Activated CD8-positive, alpha-beta T cell treated with anti-CD3 and anti-CD28 coated beads for 36 hours (primary cell): ENCODE results near the gene MICAL3. TPM values are rescaled to one million over a fixed set of nuclear protein-coding genes. Genes with fewer than 3 reads are reported as not detected.

Experiments
- ATAC-seq: fragments of 200-7000 bp; cut with Tn5 transposase; one replicate; pipeline ENCODE4 v1.10.0; 2021; ENCODE audit warnings: mild to moderate bottlenecking, moderate library complexity
- CTCF ChIA-PET: fragments of 350-600 bp; sonication (Branson Sonifier 250); formaldehyde crosslinking; loops from one replicate; lab custom pipeline; 2021; ENCODE audit warnings: antibody characterized with exemption; lab: Charles Lee
- POLR2A ChIA-PET: fragments of 350-600 bp; sonication (Branson Sonifier 250); formaldehyde crosslinking; loops from one replicate; lab custom pipeline; 2021; ENCODE audit warnings: antibody characterized with exemption; lab: Charles Lee
- DNase-seq: peaks from one replicate; pipeline ENCODE4 v3.0.0-alpha.2; 2020
- H3K27ac Mint-ChIP-seq: one replicate; pipeline ENCODE4 v1.8.0; 2021; ENCODE audit warnings: mild to moderate bottlenecking, mixed read lengths
- H3K27me3 Mint-ChIP-seq: one replicate; pipeline ENCODE4 v1.8.0; 2021; ENCODE audit warnings: mixed read lengths
- H3K36me3 Mint-ChIP-seq: one replicate; pipeline ENCODE4 v1.8.0; 2021; ENCODE audit warnings: low read depth, mixed read lengths
- H3K4me1 Mint-ChIP-seq: one replicate; pipeline ENCODE4 v1.8.0; 2021; ENCODE audit warnings: low read depth, mixed read lengths
- H3K4me3 Mint-ChIP-seq: one replicate; pipeline ENCODE4 v1.8.0; 2021; ENCODE audit warnings: mild to moderate bottlenecking, moderate library complexity, mixed read lengths
- H3K9me3 Mint-ChIP-seq: one replicate; pipeline ENCODE4 v1.8.0; 2021; ENCODE audit warnings: mixed read lengths
- intact Hi-C: fragments of 100-400 bp; cut with micrococcal nuclease; formaldehyde crosslinking; loops from one replicate; pipeline ENCODE4 v1.10.0; 2022
- total RNA-seq, 2 experiments: library from RNA; stranded (reverse); gene quantifications; one replicate each; pipeline ENCODE4 v1.2.3, GENCODE V29; 2021
- TF ChIP-seq, protein P1 (sequence below): fragments of 200-600 bp; IDR thresholded peaks from one replicate; pipeline ENCODE4 v1.8.0; 2022; ENCODE audit warnings: antibody characterized with exemption, mild to moderate bottlenecking

MICAL3 gene
- total RNA-seq, 2 experiments from 2014 or later, result 31.6 to 32.4 TPM

DNA sequence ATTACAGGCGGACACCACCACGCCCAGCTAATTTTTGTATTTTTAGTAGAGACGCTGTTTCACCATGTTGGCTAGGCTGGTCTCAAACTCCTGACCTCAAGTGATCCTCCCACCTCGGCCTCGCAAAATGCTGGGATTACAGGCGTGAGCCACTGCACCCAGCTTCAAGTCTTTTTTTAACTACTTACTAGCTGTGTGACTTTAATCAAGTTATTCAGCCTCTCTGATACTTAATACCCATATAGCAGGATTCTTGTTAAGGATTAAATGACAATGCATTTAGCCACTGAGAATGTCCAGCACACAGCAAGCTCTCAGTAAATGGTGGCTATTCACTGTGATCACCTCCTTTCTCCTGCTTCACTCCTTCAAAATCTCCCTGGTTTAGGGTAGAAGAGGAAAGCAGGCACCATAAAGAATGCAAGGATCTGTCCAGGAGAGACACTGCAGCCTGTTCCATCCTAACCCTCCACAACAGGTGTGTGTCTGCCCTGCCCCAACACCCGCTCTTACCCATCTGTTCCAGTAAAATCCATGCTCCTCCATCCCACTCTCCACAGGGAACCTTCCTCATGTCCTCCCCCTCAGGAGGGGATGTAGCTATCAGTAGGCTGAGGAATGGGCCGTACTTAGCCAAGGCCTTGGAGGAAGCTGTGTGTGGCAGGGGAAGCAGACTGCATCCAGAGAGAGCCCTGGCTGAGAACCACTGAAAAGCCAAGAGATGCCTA, 69.3 kb downstream of the MICAL3 start:
- Mint-ChIP-seq H3K27me3 (no peaks in the 10 kb centered on the region), H3K9me3 (no peaks in the 10 kb centered on the region), H3K36me3 (no peaks in the 10 kb centered on the region), H3K4me1 (no peaks in the 10 kb centered on the region), H3K4me3 (no peak overlapping the region), H3K27ac (no peak overlapping the region)
- CTCF ChIA-PET, result interaction anchor here (0.8 kb wide), 1 partner anchor 121 kb away, joined by 3 read pairs; no protein-coding TSS in a partner anchor
- no peak for ATAC-seq
- POLR2A ChIA-PET, result no interaction called here
- intact Hi-C loops, result no loop called here
- TF ChIP-seq, protein P1, sequence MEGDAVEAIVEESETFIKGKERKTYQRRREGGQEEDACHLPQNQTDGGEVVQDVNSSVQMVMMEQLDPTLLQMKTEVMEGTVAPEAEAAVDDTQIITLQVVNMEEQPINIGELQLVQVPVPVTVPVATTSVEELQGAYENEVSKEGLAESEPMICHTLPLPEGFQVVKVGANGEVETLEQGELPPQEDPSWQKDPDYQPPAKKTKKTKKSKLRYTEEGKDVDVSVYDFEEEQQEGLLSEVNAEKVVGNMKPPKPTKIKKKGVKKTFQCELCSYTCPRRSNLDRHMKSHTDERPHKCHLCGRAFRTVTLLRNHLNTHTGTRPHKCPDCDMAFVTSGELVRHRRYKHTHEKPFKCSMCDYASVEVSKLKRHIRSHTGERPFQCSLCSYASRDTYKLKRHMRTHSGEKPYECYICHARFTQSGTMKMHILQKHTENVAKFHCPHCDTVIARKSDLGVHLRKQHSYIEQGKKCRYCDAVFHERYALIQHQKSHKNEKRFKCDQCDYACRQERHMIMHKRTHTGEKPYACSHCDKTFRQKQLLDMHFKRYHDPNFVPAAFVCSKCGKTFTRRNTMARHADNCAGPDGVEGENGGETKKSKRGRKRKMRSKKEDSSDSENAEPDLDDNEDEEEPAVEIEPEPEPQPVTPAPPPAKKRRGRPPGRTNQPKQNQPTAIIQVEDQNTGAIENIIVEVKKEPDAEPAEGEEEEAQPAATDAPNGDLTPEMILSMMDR, result no peak
- no peak for DNase-seq

DNA sequence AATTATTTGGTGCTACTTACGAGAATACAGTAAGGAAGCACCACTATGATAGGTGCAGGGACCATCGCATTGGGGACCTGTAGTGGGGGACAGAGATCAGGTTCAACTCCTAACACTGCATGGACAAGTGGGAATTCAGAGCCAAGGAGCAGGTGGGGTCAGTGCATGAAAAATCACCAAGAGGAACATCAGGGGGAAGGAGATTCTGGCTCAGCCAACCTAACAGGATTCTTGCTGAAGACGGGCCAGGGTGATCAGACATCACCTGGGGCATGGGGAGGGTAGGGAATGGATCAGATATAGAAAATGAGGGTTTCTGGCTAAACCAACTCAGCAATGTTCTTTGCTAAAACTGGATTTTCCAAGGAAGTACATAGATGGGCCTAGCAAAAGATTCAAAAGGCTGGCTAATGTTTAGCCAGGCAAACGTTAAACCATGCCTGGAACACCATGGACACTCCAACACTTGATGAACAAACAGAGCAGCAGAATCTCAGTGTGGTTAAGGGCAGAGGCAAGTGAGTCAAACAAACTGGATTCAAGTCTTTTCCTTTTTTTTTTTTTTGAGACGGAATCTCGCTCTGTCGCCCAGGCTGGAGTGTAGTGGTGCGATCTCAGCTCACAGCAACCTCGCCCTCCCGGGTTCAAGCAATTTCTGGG, 70.0 kb downstream of the MICAL3 start:
- ChIA-PET CTCF (interaction anchor here (0.8 kb wide), 1 partner anchor 121 kb away, joined by 3 read pairs; no protein-coding TSS in a partner anchor), POLR2A (no interaction called here)
- H3K27me3 Mint-ChIP-seq, result no peaks in the 10 kb centered on the region
- H3K4me1 Mint-ChIP-seq, result no peaks in the 10 kb centered on the region
- intact Hi-C loops, result no loop called here
- no peak for DNase-seq
- no peak overlapping the region for H3K4me3 Mint-ChIP-seq
- no peaks in the 10 kb centered on the region for H3K9me3 Mint-ChIP-seq
- no peaks in the 10 kb centered on the region for H3K36me3 Mint-ChIP-seq
- ATAC-seq, result no peak
- no peak overlapping the region for H3K27ac Mint-ChIP-seq
- TF ChIP-seq, protein P1, result no peak

DNA sequence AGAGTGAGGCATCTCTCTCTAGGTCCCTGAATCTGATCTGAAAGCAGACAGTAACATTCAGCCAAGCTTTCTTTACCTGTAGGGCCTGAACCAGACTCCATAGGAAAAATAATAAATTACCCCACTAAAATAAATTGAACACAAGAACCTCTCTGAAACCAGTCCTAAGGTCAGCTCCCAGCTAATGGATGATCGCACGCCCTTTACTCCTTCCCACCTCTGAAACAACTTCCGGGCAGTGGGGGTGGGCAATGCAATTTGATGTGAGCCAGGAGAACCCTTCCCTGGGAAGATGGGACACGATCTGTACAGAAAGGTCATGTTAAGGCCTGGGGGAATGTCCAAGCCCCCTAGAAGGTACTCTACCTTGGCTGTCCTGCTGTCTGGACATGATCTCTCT, 71.2 kb downstream of the MICAL3 start:
- TF ChIP-seq, protein P1, result no peak
- Mint-ChIP-seq H3K9me3 (no peaks in the 10 kb centered on the region), H3K27me3 (no peaks in the 10 kb centered on the region), H3K27ac (no peak overlapping the region), H3K4me3 (no peak overlapping the region), H3K36me3 (no peaks in the 10 kb centered on the region), H3K4me1 (no peaks in the 10 kb centered on the region)
- ChIA-PET POLR2A (no interaction called here), CTCF (no interaction called here)
- intact Hi-C loops, result no loop called here
- DNase-seq, result no peak
- no peak for ATAC-seq

DNA sequence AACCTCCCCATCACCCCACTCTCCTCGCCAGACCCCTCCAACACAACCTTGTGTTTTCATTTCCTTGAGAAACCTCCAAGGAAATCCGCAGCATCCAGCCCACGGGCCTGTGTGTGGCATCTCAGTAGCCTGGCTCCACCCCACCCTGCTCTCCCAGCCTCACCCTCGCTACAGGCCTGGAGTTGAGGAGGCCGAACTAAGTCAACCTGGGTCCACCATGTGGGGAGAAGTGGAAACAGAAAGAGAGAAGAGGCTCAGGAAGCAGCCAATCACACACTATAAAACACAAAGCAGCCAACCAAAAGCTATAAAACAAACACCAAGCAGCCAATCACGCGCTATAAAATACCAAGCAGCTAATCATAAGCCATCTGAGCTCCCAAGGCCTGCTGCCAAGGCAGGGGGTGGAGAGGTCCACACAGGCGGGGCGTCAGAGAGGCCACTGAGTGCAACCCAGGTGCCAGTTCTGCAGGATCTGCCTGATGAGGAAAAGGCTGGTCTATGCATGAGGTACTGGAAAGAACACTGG, 72.0 kb downstream of the MICAL3 start:
- DNase-seq (no peak), ATAC-seq (no peak)
- intact Hi-C loops, result no loop called here
- H3K27ac Mint-ChIP-seq, result no peak overlapping the region
- no peaks in the 10 kb centered on the region for H3K27me3 Mint-ChIP-seq
- no peaks in the 10 kb centered on the region for H3K36me3 Mint-ChIP-seq
- no peaks in the 10 kb centered on the region for H3K9me3 Mint-ChIP-seq
- TF ChIP-seq, protein P1, result no peak
- no peaks in the 10 kb centered on the region for H3K4me1 Mint-ChIP-seq
- ChIA-PET POLR2A (no interaction called here), CTCF (no interaction called here)
- no peak overlapping the region for H3K4me3 Mint-ChIP-seq

DNA sequence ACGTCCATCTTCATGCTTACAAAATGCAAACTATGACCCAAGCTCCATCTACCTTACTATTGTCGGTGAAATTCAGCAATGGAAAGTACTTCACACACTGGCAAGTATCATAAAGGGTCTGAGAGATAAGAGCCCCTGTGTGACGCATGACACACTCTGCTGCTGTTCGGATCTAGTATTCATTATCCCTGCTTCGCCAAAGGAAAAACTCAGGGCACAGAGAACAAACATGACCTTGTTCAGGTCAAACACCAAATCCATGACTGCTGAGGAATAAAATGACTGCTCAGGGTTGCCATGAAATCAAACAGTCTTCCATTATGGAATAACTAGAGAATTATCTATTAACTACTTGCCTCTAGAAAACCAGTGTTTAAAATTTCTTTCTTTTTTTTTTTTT, 73.0 kb downstream of the MICAL3 start:
- no peak overlapping the region for H3K27ac Mint-ChIP-seq
- TF ChIP-seq, protein P1, result no peak
- intact Hi-C loops, result no loop called here
- POLR2A ChIA-PET, result no interaction called here
- CTCF ChIA-PET, result no interaction called here
- H3K4me3 Mint-ChIP-seq, result no peak overlapping the region
- ATAC-seq (no peak), DNase-seq (no peak)
- no peaks in the 10 kb centered on the region for H3K27me3 Mint-ChIP-seq
- no peaks in the 10 kb centered on the region for H3K9me3 Mint-ChIP-seq
- H3K4me1 Mint-ChIP-seq, result no peaks in the 10 kb centered on the region
- H3K36me3 Mint-ChIP-seq, result no peaks in the 10 kb centered on the region
